IMR-90 (cell line): ENCODE data around the gene ITGB5. TPM values are rescaled to one million over a fixed set of nuclear protein-coding genes. Genes with fewer than 3 reads are reported as not detected.

Source experiments
- ATAC-seq: fragments of 200-7000 bp; cut with Tn5 transposase; 2 replicates; pipeline ENCODE4 v1.9.1; 2020; ENCODE audit warnings: low read depth, mild to moderate bottlenecking, moderate library complexity
- BruUV-seq: library from RNA; stranded (reverse); fragments of 400-500 nt; replicated peaks from 2 replicates; lab custom pipeline; 2021; lab: Mats Ljungman, UMichigan
- CTCF ChIA-PET: fragments of 300-600 bp; formaldehyde crosslinking; extraction: SDS; loops from one replicate; lab custom pipeline; 2021; ENCODE audit warnings: antibody characterized with exemption; lab: Yijun Ruan, JAX
- POLR2A ChIA-PET: fragments of 300-600 bp; sonication (Branson Sonifier 250); formaldehyde crosslinking; loops from one replicate; lab custom pipeline; 2022; ENCODE audit warnings: antibody characterized with exemption; ENCODE audit not compliant: unreplicated experiment; lab: Charles Lee
- DNase-seq: peaks from one replicate; pipeline ENCODE4 v3.0.0; 2013
- H2AFZ ChIP-seq: replicated peaks from 2 replicates; pipeline ENCODE3; 2013; ENCODE audit warnings: low read length, mild to moderate bottlenecking; ENCODE audit not compliant: poor library complexity
- H2AK5ac ChIP-seq: 2 replicates; pipeline ENCODE4 v1.6.1; 2013; ENCODE audit warnings: low read depth, low read length, inconsistent platforms
- H2AK9ac ChIP-seq: replicated peaks from 2 replicates; pipeline ENCODE3; 2013; ENCODE audit warnings: mild to moderate bottlenecking, low read depth, low read length, moderate library complexity; ENCODE audit not compliant: poor library complexity
- H2BK120ac ChIP-seq: 2 replicates; pipeline ENCODE4 v1.6.1; 2013; ENCODE audit warnings: low read depth, low read length, inconsistent platforms
- H2BK15ac ChIP-seq: 3 replicates; pipeline ENCODE4 v1.6.1; 2013; ENCODE audit warnings: low read depth, low read length, inconsistent platforms
- H2BK20ac ChIP-seq: 2 replicates; pipeline ENCODE4 v1.6.1; 2013; ENCODE audit warnings: low read depth, mild to moderate bottlenecking, inconsistent platforms, low read length, moderate library complexity
- H2BK5ac ChIP-seq: 2 replicates; pipeline ENCODE4 v1.6.1; 2013; ENCODE audit warnings: mild to moderate bottlenecking, low read depth, low read length, inconsistent platforms; ENCODE audit not compliant: poor library complexity, severe bottlenecking
- H3K14ac ChIP-seq: replicated peaks from 2 replicates; pipeline ENCODE4 v1.6.1; 2013; ENCODE audit warnings: low read depth, low read length, inconsistent platforms
- H3K18ac ChIP-seq: 2 replicates; pipeline ENCODE4 v1.6.1; 2013; ENCODE audit warnings: low read depth, low read length, control low read depth
- H3K23ac ChIP-seq: 2 replicates; pipeline ENCODE4 v1.6.1; 2013; ENCODE audit warnings: low read depth, low read length, inconsistent platforms
- H3K27ac ChIP-seq: 2 replicates; pipeline ENCODE4 v1.5.1; 2013; ENCODE audit warnings: mild to moderate bottlenecking, control low read depth, low read length; ENCODE audit not compliant: insufficient read depth
- H3K27me3 ChIP-seq: 2 replicates; pipeline ENCODE4 v1.6.1; 2013; ENCODE audit warnings: low read length; ENCODE audit not compliant: control insufficient read depth, insufficient read depth
- H3K36me3 ChIP-seq: 2 replicates; pipeline ENCODE4 v1.6.1; 2013; ENCODE audit warnings: low read length, mixed read lengths; ENCODE audit not compliant: control insufficient read depth, insufficient read depth
- H3K4ac ChIP-seq: 2 replicates; pipeline ENCODE4 v1.6.1; 2013; ENCODE audit warnings: low read depth, low read length, inconsistent platforms
- H3K4me1 ChIP-seq: 2 replicates; pipeline ENCODE4 v1.6.1; 2013; ENCODE audit warnings: low read length, mixed read lengths; ENCODE audit not compliant: control insufficient read depth, insufficient read depth
- H3K4me2 ChIP-seq: 2 replicates; pipeline ENCODE4 v1.6.1; 2013; ENCODE audit warnings: low read depth, mild to moderate bottlenecking, control low read depth, low read length, moderate library complexity
- H3K4me3 ChIP-seq: 2 replicates; pipeline ENCODE4 v1.5.1; 2013; ENCODE audit warnings: low read depth, mild to moderate bottlenecking, control low read depth, low read length, moderate library complexity; ENCODE audit not compliant: insufficient read depth
- H3K56ac ChIP-seq: 2 replicates; pipeline ENCODE4 v1.6.1; 2013; ENCODE audit warnings: low read length, inconsistent platforms; ENCODE audit not compliant: insufficient read depth; ENCODE audit errors: extremely low read depth
- H3K79me1 ChIP-seq, 2 experiments: 2 replicates each; pipeline ENCODE4 v1.6.1; 2013; ENCODE audit warnings: low read length in 2 of 2, inconsistent platforms in 1 of 2, low read depth in 1 of 2
- H3K9ac ChIP-seq: 2 replicates; pipeline ENCODE4 v1.6.1; 2013; ENCODE audit warnings: low read depth, low read length, control low read depth
- H3K9me1 ChIP-seq: 2 replicates; pipeline ENCODE4 v1.6.1; 2013; ENCODE audit warnings: low read length, inconsistent platforms; ENCODE audit not compliant: insufficient read depth
- H3K9me3 ChIP-seq: 2 replicates; pipeline ENCODE4 v1.6.1; 2013; ENCODE audit warnings: low read length; ENCODE audit not compliant: control insufficient read depth, insufficient read depth
- H4K20me1 ChIP-seq: 2 replicates; pipeline ENCODE4 v1.6.1; 2013; ENCODE audit warnings: low read length, inconsistent platforms; ENCODE audit not compliant: insufficient read depth
- H4K5ac ChIP-seq: 2 replicates; pipeline ENCODE4 v1.6.1; 2013; ENCODE audit warnings: mild to moderate bottlenecking, low read depth, low read length, control low read depth
- H4K8ac ChIP-seq, 2 experiments: 2 replicates each; pipeline ENCODE4 v1.6.1; 2013; ENCODE audit warnings: low read depth in 2 of 2, low read length in 2 of 2, control low read depth in 1 of 2, inconsistent platforms in 1 of 2
- H4K91ac ChIP-seq: 2 replicates; pipeline ENCODE4 v1.6.1; 2013; ENCODE audit warnings: low read depth, low read length, inconsistent platforms; ENCODE audit not compliant: insufficient read depth
- CEBPB ChIP-seq: IDR thresholded peaks from 2 replicates; pipeline ENCODE4 v1.6.1; 2012; ENCODE audit warnings: low read depth, low read length, improper control_type of control experiment
- CTCF ChIP-seq: conservative IDR thresholded peaks from 2 replicates; pipeline ENCODE4 v1.5.1; 2012; ENCODE audit warnings: mild to moderate bottlenecking, low read depth, low read length, improper control_type of control experiment
- FOS ChIP-seq: fragments of 150-350 bp; IDR thresholded peaks from 2 replicates; pipeline ENCODE4 v1.6.1; 2016; ENCODE audit warnings: low read depth, low read length
- SMC3 ChIP-seq: fragments of 150-350 bp; IDR thresholded peaks from 2 replicates; pipeline ENCODE4 v1.6.1; 2016; ENCODE audit warnings: low read depth, mild to moderate bottlenecking, antibody characterized with exemption, low read length, moderate library complexity
- WGBS, 2 experiments: methylation state at CpG; one replicate each; pipeline versions ENCODE4 v1.1.5 to v1.1.7; 2013; ENCODE audit warnings: missing lambda C conversion rate in 2 of 2; ENCODE audit not compliant: insufficient read length in 1 of 2; ENCODE audit errors: extremely low coverage in 2 of 2; 5-methylcytosine and 5-hydroxymethylcytosine counted together
- dilution Hi-C: fragments of 300-500 bp; cut with HindIII; formaldehyde crosslinking; loops from one replicate; pipeline ENCODE4 v1.14.3; 2018; ENCODE audit warnings: low sequenced_read_pairs; ENCODE audit not compliant: unreplicated experiment
- in situ Hi-C: fragments of 300-500 bp; cut with MboI; formaldehyde crosslinking; loops from 3 replicates; pipeline ENCODE4 v1.14.3; 2019; ENCODE audit warnings: low sequenced_read_pairs, inconsistent platforms, mixed read lengths
- intact Hi-C: fragments of 100-400 bp; cut with micrococcal nuclease; formaldehyde crosslinking; loops from 2 replicates; pipeline ENCODE4 v1.10.0; 2022
- polyA plus RNA-seq, 3 experiments: library from polyadenylated mRNA; depleted of rRNA; stranded (reverse); fragments of >200 nt; gene quantifications; 2 replicates each; pipeline ENCODE4 v1.2.3, GENCODE V29; 2012; ENCODE audit warnings: low replicate concordance in 1 of 3
- total RNA-seq: library from RNA; depleted of rRNA; stranded (reverse); fragments of >200 nt; gene quantifications from 2 replicates; pipeline ENCODE4 v1.2.3, GENCODE V29; 2012

The ITGB5 gene
- total and polyA plus RNA-seq, 2 of the 4 experiments (the other 2 are of a cell fraction) = 85.0 to 101 TPM

GRCh38 chr3:124854009-124854408 is 33.2 kb downstream of the ITGB5 start:
- no peak overlapping the region for H3K4ac ChIP-seq
- dilution Hi-C loops (no loop called here), in situ Hi-C loops (no loop called here), intact Hi-C loops (no loop called here)
- no peak overlapping the region for H2BK120ac ChIP-seq
- H3K18ac ChIP-seq = peak overlapping the region; percentile 21; the same call in 1 of the 2 replicates
- H2BK20ac ChIP-seq = no peak overlapping the region; the same call in 1 of the 2 replicates
- no peak overlapping the region for H3K23ac ChIP-seq
- H3K4me2 ChIP-seq = no peak overlapping the region
- no peak overlapping the region for H3K27ac ChIP-seq
- CTCF ChIA-PET = no interaction called here
- H2BK15ac ChIP-seq = no peak overlapping the region
- BruUV-seq = no TSS peak
- H2AFZ ChIP-seq = no peak overlapping the region
- no CpG with 5 or more reads among the region's 1 CpG for WGBS, 2 experiments
- no peaks in the 10 kb centered on the region for H3K27me3 ChIP-seq
- peak; percentile 87 for DNase-seq
- peaks cover 23% of the 10 kb centered on the region for H3K9me1 ChIP-seq
- H4K20me1 ChIP-seq = peaks cover 11% of the 10 kb centered on the region; the same call in 1 of the 2 replicates
- H4K91ac ChIP-seq = no peak overlapping the region
- TF ChIP-seq FOS (no peak), CEBPB (no peak), CTCF (no peak), SMC3 (no peak)
- H2AK5ac ChIP-seq = no peak overlapping the region
- H3K4me1 ChIP-seq = peaks cover 18% of the 10 kb centered on the region
- POLR2A ChIA-PET = no interaction called here
- H3K36me3 ChIP-seq = 0 out of 2 replicates have a peak, but pooled peaks cover 3% of the 10 kb centered on the region
- no peak overlapping the region for H3K14ac ChIP-seq
- no peak overlapping the region for H2BK5ac ChIP-seq
- no peak overlapping the region for H3K56ac ChIP-seq
- H4K5ac ChIP-seq = no peak overlapping the region
- H3K4me3 ChIP-seq = no peak overlapping the region
- no peak for ATAC-seq
- H3K79me1 ChIP-seq = peaks cover 33 to 65% of the 10 kb centered on the region in 2 experiments
- H4K8ac ChIP-seq = no peak overlapping the region
- no peaks in the 10 kb centered on the region for H3K9me3 ChIP-seq
- no peak overlapping the region for H3K9ac ChIP-seq
- no peak overlapping the region for H2AK9ac ChIP-seq
